Type B pancreatic cell (in vitro differentiated cells): Measurements from ENCODE around the gene CELSR1. TPM values are rescaled to one million over a fixed set of nuclear protein-coding genes. Genes with fewer than 3 reads are reported as not detected.
A peak's percentile ranks its signal among the peaks of the same experiment; 100 is the strongest.

Experiments
- DNase-seq: peaks from one replicate; pipeline ENCODE4 v3.0.0; 2021; ENCODE audit warnings: mixed read lengths; ENCODE audit not compliant: unreplicated experiment; ENCODE audit errors: extremely low spot score
- H3K27ac Mint-ChIP-seq: 2 replicates; pipeline ENCODE4 v1.8.0; 2021; ENCODE audit warnings: mild to moderate bottlenecking, mixed read lengths
- H3K27me3 Mint-ChIP-seq: 2 replicates; pipeline ENCODE4 v1.8.0; 2021; ENCODE audit warnings: mixed read lengths
- H3K36me3 Mint-ChIP-seq: 2 replicates; pipeline ENCODE4 v1.8.0; 2021; ENCODE audit warnings: mixed read lengths
- H3K4me1 Mint-ChIP-seq: one replicate; pipeline ENCODE4 v1.8.0; 2021; ENCODE audit warnings: mixed read lengths; ENCODE audit not compliant: unreplicated experiment
- H3K4me3 Mint-ChIP-seq: 2 replicates; pipeline ENCODE4 v1.8.0; 2021; ENCODE audit warnings: mild to moderate bottlenecking, mixed read lengths
- H3K9me3 Mint-ChIP-seq: 2 replicates; pipeline ENCODE4 v1.8.0; 2021; ENCODE audit warnings: mixed read lengths
- CTCF ChIP-seq: fragments of 200-600 bp; sonication (generic); conservative IDR thresholded peaks from 2 replicates; pipeline ENCODE4 v1.5.0; 2021; ENCODE audit warnings: antibody characterized with exemption, mild to moderate bottlenecking
- total RNA-seq: library from RNA; stranded (reverse); gene quantifications from 2 replicates; pipeline ENCODE4 v1.2.1, GENCODE V29; 2021; ENCODE audit warnings: low replicate concordance

The CELSR1 gene
- total RNA-seq, 1 donor from 2014 or later: 27.8 TPM

DNA sequence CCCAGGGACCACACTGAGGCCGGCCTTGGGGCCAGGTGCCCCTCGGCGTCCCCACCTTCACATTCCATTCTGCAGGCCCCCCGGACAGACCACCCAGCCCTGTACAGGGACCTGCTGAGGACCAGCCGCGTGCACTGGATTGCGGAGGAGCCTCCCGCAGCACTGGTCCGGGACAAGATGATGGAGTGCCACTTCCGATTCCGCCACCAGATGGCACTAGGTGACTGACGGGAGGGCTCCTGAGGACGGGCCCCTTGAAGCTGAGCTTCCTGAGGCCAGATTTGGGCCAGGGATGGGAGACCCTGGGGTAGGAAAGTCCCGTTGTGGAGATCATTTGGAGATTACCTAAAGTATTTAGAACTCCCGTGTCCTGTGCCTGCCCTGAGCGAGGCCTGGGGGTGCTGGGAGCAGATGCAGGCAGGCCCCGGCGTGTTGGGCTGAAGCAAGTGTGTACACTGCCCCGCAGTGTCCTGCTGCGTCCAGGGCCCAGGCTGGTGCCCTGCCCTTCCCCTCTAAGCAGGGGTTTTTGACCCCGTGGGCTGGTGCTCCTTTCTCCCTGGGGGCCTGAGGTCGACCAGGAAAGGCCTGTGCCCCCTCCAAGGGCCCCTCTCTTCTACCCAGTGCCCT is 181.9 kb downstream of the CELSR1 start:
- Mint-ChIP-seq H3K36me3 (peaks cover 5% of the 10 kb centered on the region), H3K4me1 (peaks cover 5% of the 10 kb centered on the region)

DNA sequence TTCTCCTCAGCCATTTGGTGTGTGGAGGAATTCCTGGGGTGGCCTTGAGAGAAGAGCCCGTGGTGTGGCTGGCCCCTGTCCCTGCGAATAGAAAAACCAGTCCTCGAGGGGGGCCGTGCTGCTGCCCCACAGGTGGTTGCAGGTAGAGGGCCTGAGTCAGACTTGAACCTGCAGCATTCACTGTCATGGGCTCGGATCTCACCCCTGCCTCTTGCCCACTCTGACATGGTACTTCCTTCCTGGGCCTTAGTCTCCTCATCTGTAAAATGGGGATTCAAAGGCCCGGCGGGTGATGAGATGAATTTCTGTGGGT is 182.5 kb downstream of the CELSR1 start:
- Mint-ChIP-seq H3K4me3 (no peak overlapping the region), H3K9me3 (no peaks in the 10 kb centered on the region), H3K27me3 (no peaks in the 10 kb centered on the region), H3K4me1 (peaks cover 5% of the 10 kb centered on the region), H3K27ac (no peak overlapping the region), H3K36me3 (peaks cover 4% of the 10 kb centered on the region)
- DNase-seq: no peak
- TF ChIP-seq CTCF: no peak

More for the DNA sequence above, 181.9 kb downstream of the CELSR1 start:
- H3K4me3 Mint-ChIP-seq: peak overlapping the region; percentile 41
- TF ChIP-seq CTCF: peak; percentile 92
- DNase-seq: peak; percentile 88
- H3K27me3 Mint-ChIP-seq: no peaks in the 10 kb centered on the region
- no peaks in the 10 kb centered on the region for H3K9me3 Mint-ChIP-seq
- H3K27ac Mint-ChIP-seq: peak overlapping the region; percentile 71

GRCh38 chr22:46354176-46354992 is 183.0 kb downstream of the CELSR1 start:
- H3K4me3 Mint-ChIP-seq: no peak overlapping the region

GRCh38 chr22:46353483-46354105 is 183.8 kb downstream of the CELSR1 start:
- peaks cover 5% of the 10 kb centered on the region for H3K4me1 Mint-ChIP-seq
- no peaks in the 10 kb centered on the region for H3K9me3 Mint-ChIP-seq
- H3K27me3 Mint-ChIP-seq: no peaks in the 10 kb centered on the region
- no peak overlapping the region for H3K4me3 Mint-ChIP-seq
- H3K27ac Mint-ChIP-seq: no peak overlapping the region
- TF ChIP-seq CTCF: no peak
- H3K36me3 Mint-ChIP-seq: peaks cover 4% of the 10 kb centered on the region
- DNase-seq: no peak

More at GRCh38 chr22:46354176-46354992, 183.0 kb downstream of the CELSR1 start:
- Mint-ChIP-seq H3K4me1 (peaks cover 5% of the 10 kb centered on the region), H3K27me3 (no peaks in the 10 kb centered on the region), H3K9me3 (no peaks in the 10 kb centered on the region), H3K27ac (no peak overlapping the region), H3K36me3 (peaks cover 4% of the 10 kb centered on the region)
- TF ChIP-seq CTCF: no peak
- no peak for DNase-seq

DNA sequence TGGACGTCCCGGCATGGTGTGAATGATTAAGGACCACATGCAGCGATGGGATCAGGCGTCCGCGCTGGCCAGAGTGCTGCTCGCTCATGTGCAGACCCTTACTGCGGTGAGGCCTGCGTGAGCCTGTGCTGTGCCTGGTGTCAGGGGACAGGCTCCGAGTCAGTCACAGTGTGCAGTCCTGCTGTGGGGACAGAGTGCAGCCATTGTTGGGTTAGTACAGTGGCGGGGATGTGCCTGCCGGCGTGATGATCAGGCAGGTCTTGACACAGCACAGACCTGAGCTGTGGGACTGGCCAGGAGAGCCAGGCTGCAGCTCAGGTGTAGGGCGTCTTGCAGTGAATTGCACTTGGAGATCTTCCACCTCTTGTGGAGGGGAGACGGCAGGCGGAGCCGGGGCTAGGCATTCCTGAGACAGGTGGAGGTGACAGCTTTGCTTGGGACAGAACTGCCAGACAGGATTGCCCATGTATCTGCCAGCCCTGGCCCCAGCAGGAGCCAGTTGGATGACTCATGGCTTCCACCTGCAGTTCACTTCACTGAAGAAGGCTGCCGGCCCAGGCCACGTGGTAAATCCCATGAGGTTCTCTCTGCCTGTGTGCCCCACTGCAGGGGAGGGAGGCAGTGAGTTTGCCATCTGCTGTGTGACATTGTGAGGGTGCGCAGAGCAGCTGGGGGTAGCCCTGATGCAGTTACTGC is 184.6 kb downstream of the CELSR1 start:
- H3K9me3 Mint-ChIP-seq: no peaks in the 10 kb centered on the region
- H3K36me3 Mint-ChIP-seq: peaks cover 4% of the 10 kb centered on the region
- H3K27ac Mint-ChIP-seq: peak overlapping the region; percentile 36
- H3K27me3 Mint-ChIP-seq: no peaks in the 10 kb centered on the region
- no peak for TF ChIP-seq CTCF
- H3K4me1 Mint-ChIP-seq: peaks cover 5% of the 10 kb centered on the region
- no peak overlapping the region for H3K4me3 Mint-ChIP-seq
- DNase-seq: no peak
